H9 (cell line): ENCODE measurements around the gene ANKDD1A. TPM values are rescaled to one million over a fixed set of nuclear protein-coding genes. Genes with fewer than 3 reads are reported as not detected.

Source experiments
- DNase-seq: peaks from one replicate; pipeline ENCODE4 v3.0.0-alpha.2; 2017
- H2AFZ ChIP-seq: one replicate; pipeline ENCODE4 v1.6.1; 2013; ENCODE audit warnings: mild to moderate bottlenecking, low read length, control low read depth, moderate library complexity
- H2AK5ac ChIP-seq: 2 replicates; pipeline ENCODE4 v1.6.1; 2013; ENCODE audit warnings: low read length, control low read depth, mixed read lengths; ENCODE audit not compliant: insufficient read length
- H2BK120ac ChIP-seq: one replicate; pipeline ENCODE4 v1.6.1; 2013; ENCODE audit warnings: low read depth, mild to moderate bottlenecking, low read length, control low read depth, inconsistent platforms; ENCODE audit not compliant: poor library complexity, severe bottlenecking
- H2BK12ac ChIP-seq: 2 replicates; pipeline ENCODE4 v1.6.1; 2013; ENCODE audit warnings: low read length, control low read depth, mixed read lengths, low read depth; ENCODE audit not compliant: insufficient read length
- H2BK15ac ChIP-seq: 2 replicates; pipeline ENCODE4 v1.6.1; 2013; ENCODE audit warnings: low read depth, low read length, control low read depth
- H2BK20ac ChIP-seq: one replicate; pipeline ENCODE4 v1.6.1; 2013; ENCODE audit warnings: low read depth, mild to moderate bottlenecking, low read length, control low read depth, inconsistent platforms; ENCODE audit not compliant: poor library complexity, severe bottlenecking
- H2BK5ac ChIP-seq: 2 replicates; pipeline ENCODE4 v1.6.1; 2013; ENCODE audit warnings: low read length, control low read depth, mixed read lengths; ENCODE audit not compliant: insufficient read length
- H3K14ac ChIP-seq: 2 replicates; pipeline ENCODE4 v1.6.1; 2013; ENCODE audit warnings: low read length, control low read depth; ENCODE audit not compliant: insufficient read depth
- H3K18ac ChIP-seq: 2 replicates; pipeline ENCODE4 v1.6.1; 2013; ENCODE audit warnings: low read depth, mild to moderate bottlenecking, mixed read lengths, low read length, control low read depth; ENCODE audit not compliant: insufficient read length
- H3K23ac ChIP-seq: 2 replicates; pipeline ENCODE4 v1.6.1; 2013; ENCODE audit warnings: low read length, control low read depth, mixed read lengths, low read depth; ENCODE audit not compliant: insufficient read length
- H3K23me2 ChIP-seq: 2 replicates; pipeline ENCODE4 v1.6.1; 2013; ENCODE audit warnings: low read depth, mild to moderate bottlenecking, mixed read lengths, low read length, control low read depth; ENCODE audit not compliant: insufficient read length, poor library complexity, severe bottlenecking
- H3K27ac ChIP-seq: 2 replicates; pipeline ENCODE4 v1.5.1; 2013; ENCODE audit warnings: low read length, control low read depth, mixed read lengths, low read depth; ENCODE audit not compliant: insufficient read length
- H3K27me3 ChIP-seq: 2 replicates; pipeline ENCODE4 v1.6.1; 2013; ENCODE audit warnings: low read length, control low read depth, inconsistent platforms; ENCODE audit not compliant: insufficient read depth
- H3K4ac ChIP-seq: 2 replicates; pipeline ENCODE4 v1.6.1; 2013; ENCODE audit warnings: low read depth, mild to moderate bottlenecking, control low read depth, inconsistent platforms, low read length, moderate library complexity
- H3K4me1 ChIP-seq: 2 replicates; pipeline ENCODE4 v1.6.1; 2013; ENCODE audit warnings: low read length, control low read depth, inconsistent platforms; ENCODE audit not compliant: insufficient read depth
- H3K4me2 ChIP-seq: 2 replicates; pipeline ENCODE4 v1.6.1; 2013; ENCODE audit warnings: low read length, control low read depth, mixed read lengths; ENCODE audit not compliant: insufficient read length, insufficient read depth
- H3K56ac ChIP-seq: 2 replicates; pipeline ENCODE4 v1.6.1; 2013; ENCODE audit warnings: low read depth, mild to moderate bottlenecking, mixed read lengths, low read length, control low read depth; ENCODE audit not compliant: insufficient read length
- H3K79me1 ChIP-seq: 2 replicates; pipeline ENCODE4 v1.6.1; 2013; ENCODE audit warnings: low read depth, mild to moderate bottlenecking, moderate library complexity, low read length, control low read depth, inconsistent platforms; ENCODE audit not compliant: insufficient read depth, poor library complexity, severe bottlenecking
- H3K79me2 ChIP-seq: 2 replicates; pipeline ENCODE4 v1.6.1; 2013; ENCODE audit warnings: low read length, control low read depth, inconsistent platforms; ENCODE audit not compliant: insufficient read depth
- H3K9ac ChIP-seq: 2 replicates; pipeline ENCODE4 v1.6.1; 2013; ENCODE audit warnings: low read length, control low read depth, mixed read lengths; ENCODE audit not compliant: insufficient read length; ENCODE audit errors: extremely low read depth
- H3K9me3 ChIP-seq: one replicate; pipeline ENCODE4 v1.6.1; 2013; ENCODE audit warnings: low read depth, low read length, inconsistent platforms; ENCODE audit not compliant: control insufficient read depth
- H3T11ph ChIP-seq: one replicate; pipeline ENCODE4 v1.6.1; 2013; ENCODE audit warnings: mild to moderate bottlenecking, low read length, control low read depth, inconsistent platforms
- H4K20me1 ChIP-seq: one replicate; pipeline ENCODE4 v1.6.1; 2013; ENCODE audit not compliant: control insufficient read depth, insufficient read length, insufficient read depth
- H4K5ac ChIP-seq: 2 replicates; pipeline ENCODE4 v1.6.1; 2013; ENCODE audit warnings: low read depth, mild to moderate bottlenecking, mixed read lengths, low read length, control low read depth; ENCODE audit not compliant: insufficient read length
- H4K8ac ChIP-seq: replicated peaks from 2 replicates; pipeline ENCODE4 v1.6.1; 2013; ENCODE audit warnings: low read length, control low read depth, mixed read lengths, low read depth; ENCODE audit not compliant: insufficient read length
- H4K91ac ChIP-seq: 2 replicates; pipeline ENCODE4 v1.6.1; 2013; ENCODE audit warnings: low read depth, mild to moderate bottlenecking, moderate library complexity, mixed read lengths, low read length, control low read depth; ENCODE audit not compliant: insufficient read length
- H3K27ac Mint-ChIP-seq, 3 experiments: 2 replicates in 2 of 3; 3 replicates in 1 of 3; pipeline ENCODE4 v1.8.0; 2020 to 2021; ENCODE audit warnings: mixed read lengths in 3 of 3, mild to moderate bottlenecking in 1 of 3, moderate library complexity in 1 of 3
- H3K27me3 Mint-ChIP-seq: 2 replicates; pipeline ENCODE4 v1.8.0; 2021; ENCODE audit warnings: low read depth, mild to moderate bottlenecking, moderate library complexity, mixed read lengths
- H3K36me3 Mint-ChIP-seq, 3 experiments: 2 replicates in 2 of 3; 3 replicates in 1 of 3; pipeline ENCODE4 v1.8.0; 2020 to 2021; ENCODE audit warnings: low read depth in 3 of 3, mixed read lengths in 3 of 3; ENCODE audit not compliant: insufficient read depth in 1 of 3
- H3K4me1 Mint-ChIP-seq, 2 experiments: 2 replicates each; pipeline ENCODE4 v1.8.0; 2020; ENCODE audit warnings: mixed read lengths in 2 of 2
- H3K4me3 Mint-ChIP-seq, 2 experiments: 2 replicates in 1 of 2; 3 replicates in 1 of 2; pipeline ENCODE4 v1.8.0; 2020 to 2021; ENCODE audit warnings: mild to moderate bottlenecking in 2 of 2, mixed read lengths in 2 of 2, moderate library complexity in 1 of 2
- H3K9me3 Mint-ChIP-seq, 2 experiments: 2 replicates in 1 of 2; 3 replicates in 1 of 2; pipeline ENCODE4 v1.8.0; 2020; ENCODE audit warnings: mild to moderate bottlenecking in 2 of 2, mixed read lengths in 2 of 2, moderate library complexity in 1 of 2
- WGBS: extraction: QIAGEN DNeasy Blood & Tissue Kit; methylation state at CpG from one replicate; pipeline ENCODE4 v1.1.7; 2013; ENCODE audit warnings: missing lambda C conversion rate, low lambda C conversion rate, mixed read lengths; ENCODE audit not compliant: insufficient read length; ENCODE audit errors: extremely low coverage; 5-methylcytosine and 5-hydroxymethylcytosine counted together
- total RNA-seq: library from RNA; stranded (reverse); gene quantifications from 2 replicates; pipeline ENCODE4 v1.2.1, GENCODE V29; 2021
- TF ChIP-seq, protein P1 (sequence below): fragments of 200-600 bp; sonication (generic); conservative IDR thresholded peaks from 3 replicates; pipeline ENCODE4 v1.8.0; 2021; ENCODE audit warnings: antibody characterized with exemption, mild to moderate bottlenecking

Gene ANKDD1A
- total RNA-seq, 1 experiment from 2014 or later = 3.7 TPM

DNA sequence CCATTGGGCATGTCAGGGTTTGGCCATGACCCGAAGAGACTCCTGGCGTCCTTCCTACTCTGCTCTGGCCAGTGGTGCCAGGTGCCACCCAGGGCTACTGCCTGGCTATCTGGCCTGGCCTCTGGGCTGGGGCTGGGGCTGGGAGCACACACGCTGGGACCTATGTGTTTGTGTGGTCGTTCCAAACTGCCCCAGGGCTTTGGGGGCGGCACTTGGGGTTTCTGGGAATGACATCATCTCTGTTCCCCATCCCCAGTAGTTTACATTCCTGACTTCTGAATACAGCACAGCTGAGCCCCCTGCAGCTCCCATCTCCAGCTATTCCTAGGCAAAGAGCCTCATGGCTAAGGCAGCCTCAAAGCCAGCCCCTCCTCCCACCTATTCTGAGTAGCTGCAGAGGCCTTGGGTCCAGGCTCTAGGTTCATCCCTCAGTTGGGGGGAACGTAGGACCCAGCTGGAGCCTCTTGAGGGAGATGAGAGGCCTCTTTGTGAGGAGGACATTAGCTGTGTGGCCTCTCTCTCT, 45.6 kb upstream of the ANKDD1A start:
- H3K79me1 ChIP-seq = no peaks in the 10 kb centered on the region
- no peak overlapping the region for H3K23ac ChIP-seq
- no peak overlapping the region for H4K91ac ChIP-seq
- H3K4ac ChIP-seq = no peak overlapping the region
- peaks cover 10 to 26% (median 26%) of the 10 kb centered on the region in 3 experiments for H3K36me3 Mint-ChIP-seq
- no peak overlapping the region for H4K5ac ChIP-seq
- H4K8ac ChIP-seq = no peak overlapping the region
- peak overlapping the region; percentile 89 to 99 (median 90) for H3K27ac Mint-ChIP-seq
- H3K9ac ChIP-seq = no peak overlapping the region
- H2AFZ ChIP-seq = no peak overlapping the region
- no peak overlapping the region for H2BK20ac ChIP-seq
- no peak overlapping the region for H3T11ph ChIP-seq
- TF ChIP-seq, protein P1, sequence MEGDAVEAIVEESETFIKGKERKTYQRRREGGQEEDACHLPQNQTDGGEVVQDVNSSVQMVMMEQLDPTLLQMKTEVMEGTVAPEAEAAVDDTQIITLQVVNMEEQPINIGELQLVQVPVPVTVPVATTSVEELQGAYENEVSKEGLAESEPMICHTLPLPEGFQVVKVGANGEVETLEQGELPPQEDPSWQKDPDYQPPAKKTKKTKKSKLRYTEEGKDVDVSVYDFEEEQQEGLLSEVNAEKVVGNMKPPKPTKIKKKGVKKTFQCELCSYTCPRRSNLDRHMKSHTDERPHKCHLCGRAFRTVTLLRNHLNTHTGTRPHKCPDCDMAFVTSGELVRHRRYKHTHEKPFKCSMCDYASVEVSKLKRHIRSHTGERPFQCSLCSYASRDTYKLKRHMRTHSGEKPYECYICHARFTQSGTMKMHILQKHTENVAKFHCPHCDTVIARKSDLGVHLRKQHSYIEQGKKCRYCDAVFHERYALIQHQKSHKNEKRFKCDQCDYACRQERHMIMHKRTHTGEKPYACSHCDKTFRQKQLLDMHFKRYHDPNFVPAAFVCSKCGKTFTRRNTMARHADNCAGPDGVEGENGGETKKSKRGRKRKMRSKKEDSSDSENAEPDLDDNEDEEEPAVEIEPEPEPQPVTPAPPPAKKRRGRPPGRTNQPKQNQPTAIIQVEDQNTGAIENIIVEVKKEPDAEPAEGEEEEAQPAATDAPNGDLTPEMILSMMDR = no peak
- H3K4me2 ChIP-seq = no peak overlapping the region
- no CpG with 5 or more reads among the region's 6 CpGs for WGBS
- no peak overlapping the region for H2BK120ac ChIP-seq
- no peak overlapping the region for H3K56ac ChIP-seq
- H3K4me1 ChIP-seq = peaks cover 9% of the 10 kb centered on the region; the same call in 1 of the 2 replicates
- no peak overlapping the region for H2BK5ac ChIP-seq
- no peaks in the 10 kb centered on the region for H3K27me3 Mint-ChIP-seq
- H2BK15ac ChIP-seq = no peak overlapping the region
- peaks cover 37 to 46% of the 10 kb centered on the region in 2 experiments for H3K4me1 Mint-ChIP-seq
- peak; percentile 84 for DNase-seq
- no peak overlapping the region for H2BK12ac ChIP-seq
- no peak overlapping the region for H3K14ac ChIP-seq
- H3K9me3 Mint-ChIP-seq = no peaks in the 10 kb centered on the region
- H3K27me3 ChIP-seq = no peaks in the 10 kb centered on the region
- no peak overlapping the region for H3K18ac ChIP-seq
- no peaks in the 10 kb centered on the region for H3K9me3 ChIP-seq
- no peaks in the 10 kb centered on the region for H3K79me2 ChIP-seq
- H4K20me1 ChIP-seq = no peaks in the 10 kb centered on the region
- H3K23me2 ChIP-seq = no peaks in the 10 kb centered on the region
- no peak overlapping the region for H2AK5ac ChIP-seq
- H3K27ac ChIP-seq = no peak overlapping the region
- no peak overlapping the region; a peak in 2 of 5 replicates for H3K4me3 Mint-ChIP-seq
